ENCODE measurements around the gene AGPAT2. TPM values are rescaled to one million over a fixed set of nuclear protein-coding genes. Genes with fewer than 3 reads are reported as not detected.
"Not testable (repeated sequence)": the region's sequence is repeated elsewhere in the genome, so short reads cannot be mapped to it uniquely, and the experiment has no call there.

AGPAT2 gene
- total RNA-seq, 1 donor from 2014 or later = 106 TPM

DNA sequence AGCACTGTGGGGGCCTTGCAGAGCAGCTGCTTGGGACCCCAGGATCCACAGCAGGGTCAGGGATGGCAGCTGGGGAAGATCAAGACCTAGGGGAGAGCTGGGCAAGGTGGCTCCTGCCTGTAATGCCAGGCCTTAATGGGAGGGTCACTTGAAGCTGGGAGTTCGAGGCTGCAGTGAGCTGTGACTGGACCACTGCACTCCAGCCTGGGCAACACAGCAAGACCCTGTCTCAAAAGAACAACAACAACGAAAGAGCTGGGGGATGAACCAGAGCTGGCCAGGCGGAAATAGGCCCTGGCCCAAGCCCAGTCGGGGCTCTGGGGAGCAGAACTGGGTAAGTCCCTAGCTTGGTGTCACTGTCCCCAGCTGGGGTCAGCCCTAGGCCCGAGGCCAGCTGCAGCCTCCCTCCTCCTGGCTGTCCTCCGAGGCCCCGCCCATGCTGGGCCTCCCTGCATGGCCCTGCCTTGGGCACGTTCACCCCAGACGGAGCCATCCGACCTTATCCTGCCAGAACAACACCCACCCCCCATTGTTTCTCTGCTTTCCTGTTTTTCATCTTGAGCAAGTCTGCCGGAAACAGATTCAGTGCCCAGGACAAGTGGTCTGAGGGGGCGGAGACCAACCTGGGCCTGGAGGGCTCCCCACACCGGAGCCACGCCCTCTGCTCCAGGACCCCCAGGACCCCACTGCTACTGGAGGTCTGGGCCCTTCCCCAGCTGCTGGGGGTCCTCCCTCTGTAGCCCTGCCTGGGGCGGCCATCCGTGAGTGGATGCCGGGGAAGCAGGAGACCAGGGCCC is 27.0 kb upstream of the AGPAT2 start:
- no peaks in the 10 kb centered on the region for H3K9me3 ChIP-seq
- H3K4me1 ChIP-seq = peaks cover 41% of the 10 kb centered on the region
- DNase-seq (no peak), ATAC-seq (peak; percentile 22 to 38)
- H3K27me3 ChIP-seq (ENCODE audit: low read depth) = peaks cover 28% of the 10 kb centered on the region
- TF ChIP-seq, protein P1, sequence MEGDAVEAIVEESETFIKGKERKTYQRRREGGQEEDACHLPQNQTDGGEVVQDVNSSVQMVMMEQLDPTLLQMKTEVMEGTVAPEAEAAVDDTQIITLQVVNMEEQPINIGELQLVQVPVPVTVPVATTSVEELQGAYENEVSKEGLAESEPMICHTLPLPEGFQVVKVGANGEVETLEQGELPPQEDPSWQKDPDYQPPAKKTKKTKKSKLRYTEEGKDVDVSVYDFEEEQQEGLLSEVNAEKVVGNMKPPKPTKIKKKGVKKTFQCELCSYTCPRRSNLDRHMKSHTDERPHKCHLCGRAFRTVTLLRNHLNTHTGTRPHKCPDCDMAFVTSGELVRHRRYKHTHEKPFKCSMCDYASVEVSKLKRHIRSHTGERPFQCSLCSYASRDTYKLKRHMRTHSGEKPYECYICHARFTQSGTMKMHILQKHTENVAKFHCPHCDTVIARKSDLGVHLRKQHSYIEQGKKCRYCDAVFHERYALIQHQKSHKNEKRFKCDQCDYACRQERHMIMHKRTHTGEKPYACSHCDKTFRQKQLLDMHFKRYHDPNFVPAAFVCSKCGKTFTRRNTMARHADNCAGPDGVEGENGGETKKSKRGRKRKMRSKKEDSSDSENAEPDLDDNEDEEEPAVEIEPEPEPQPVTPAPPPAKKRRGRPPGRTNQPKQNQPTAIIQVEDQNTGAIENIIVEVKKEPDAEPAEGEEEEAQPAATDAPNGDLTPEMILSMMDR (IDR thresholded peaks at IDR 0.05) = no peak
- H3K4me3 ChIP-seq = peak overlapping the region; percentile 56
- H3K36me3 ChIP-seq = no peaks in the 10 kb centered on the region
- H3K27ac ChIP-seq = peak overlapping the region; percentile 84
- intact Hi-C loops (cut with DNase I) = no loop called here

DNA sequence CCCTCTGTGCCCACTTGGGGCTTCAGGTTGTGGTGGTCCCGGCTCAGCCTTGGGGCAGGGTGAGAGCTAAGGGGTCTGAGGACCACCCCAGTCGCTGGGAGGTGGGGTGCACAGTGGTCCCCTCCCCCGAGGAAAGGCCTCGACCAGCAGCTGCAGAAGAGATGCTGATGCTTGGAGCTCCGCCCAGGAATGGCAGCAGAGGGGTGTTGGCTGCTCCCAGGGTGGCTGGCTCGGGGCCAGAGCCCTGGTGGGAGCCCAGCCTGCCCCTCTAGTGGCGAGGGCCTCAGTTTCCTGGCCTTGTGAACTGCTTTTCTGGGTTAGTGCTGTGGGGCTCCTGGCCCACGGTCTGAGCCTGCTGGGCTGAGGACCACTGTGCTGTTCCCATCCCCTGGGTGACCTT is 26.3 kb upstream of the AGPAT2 start:
- Histone ChIP-seq H3K4me3 (peak overlapping the region; percentile 56), H3K9me3 (no peaks in the 10 kb centered on the region), H3K27ac (peak overlapping the region; percentile 71), H3K4me1 (peaks cover 35% of the 10 kb centered on the region), H3K36me3 (no peaks in the 10 kb centered on the region), H3K27me3 (ENCODE audit: low read depth) (peaks cover 28% of the 10 kb centered on the region)
- intact Hi-C loops (cut with DNase I) = no loop called here
- ATAC-seq (no peak), DNase-seq (no peak)
- TF ChIP-seq, protein P1 (IDR thresholded peaks at IDR 0.05) = no peak

DNA sequence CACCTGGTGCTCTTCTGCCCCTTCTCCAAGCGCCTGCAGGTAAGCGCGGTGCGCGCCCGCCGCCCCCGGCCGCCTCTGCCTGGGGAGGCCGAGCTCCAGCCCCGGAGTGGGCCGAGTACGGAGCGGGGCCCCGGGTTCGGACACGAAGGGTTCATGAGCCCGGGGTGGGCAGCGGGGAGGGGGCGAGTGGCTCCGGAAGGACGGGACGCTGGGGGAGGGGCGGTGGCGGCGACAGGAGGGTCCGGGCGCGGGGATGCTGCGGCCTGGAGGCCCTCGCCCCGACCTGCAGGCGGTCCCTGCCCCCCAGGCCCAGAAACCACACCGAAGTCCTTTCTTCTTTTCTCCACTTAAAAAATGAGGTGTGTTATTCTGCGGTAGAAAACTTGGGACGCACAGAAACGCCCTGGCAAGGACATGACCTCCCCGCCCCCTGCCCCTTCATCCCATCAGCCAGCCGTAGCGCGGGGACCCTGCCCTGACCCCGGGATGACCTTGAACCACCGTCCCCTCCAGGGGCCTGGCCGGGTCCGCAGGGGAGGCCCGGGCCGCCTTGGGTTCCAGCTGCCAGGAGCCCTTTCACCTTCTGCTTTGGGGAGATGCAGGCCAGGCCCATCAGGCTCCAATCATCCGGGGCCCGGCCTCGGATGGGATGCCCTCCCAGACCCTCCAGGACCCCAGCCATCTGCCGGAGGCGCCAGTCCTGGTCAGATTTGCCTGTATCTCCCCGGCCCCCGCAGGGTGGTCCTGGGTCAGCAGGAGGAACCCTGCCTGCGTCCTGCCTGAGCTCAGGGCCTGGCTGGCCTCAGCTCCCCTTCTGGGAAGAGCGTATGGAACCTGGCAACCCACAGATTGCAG is 25.7 kb upstream of the AGPAT2 start:
- intact Hi-C loops (cut with DNase I) = no loop called here
- peak overlapping the region; percentile 56 for H3K4me3 ChIP-seq
- TF ChIP-seq, protein P1 (IDR thresholded peaks at IDR 0.05) = no peak
- DNase-seq = no peak
- peaks cover 35% of the 10 kb centered on the region for H3K4me1 ChIP-seq
- H3K9me3 ChIP-seq = no peaks in the 10 kb centered on the region
- no peaks in the 10 kb centered on the region for H3K36me3 ChIP-seq
- peaks cover 28% of the 10 kb centered on the region for H3K27me3 ChIP-seq (ENCODE audit: low read depth)
- peak overlapping the region; percentile 71 for H3K27ac ChIP-seq
- ATAC-seq = no peak

DNA sequence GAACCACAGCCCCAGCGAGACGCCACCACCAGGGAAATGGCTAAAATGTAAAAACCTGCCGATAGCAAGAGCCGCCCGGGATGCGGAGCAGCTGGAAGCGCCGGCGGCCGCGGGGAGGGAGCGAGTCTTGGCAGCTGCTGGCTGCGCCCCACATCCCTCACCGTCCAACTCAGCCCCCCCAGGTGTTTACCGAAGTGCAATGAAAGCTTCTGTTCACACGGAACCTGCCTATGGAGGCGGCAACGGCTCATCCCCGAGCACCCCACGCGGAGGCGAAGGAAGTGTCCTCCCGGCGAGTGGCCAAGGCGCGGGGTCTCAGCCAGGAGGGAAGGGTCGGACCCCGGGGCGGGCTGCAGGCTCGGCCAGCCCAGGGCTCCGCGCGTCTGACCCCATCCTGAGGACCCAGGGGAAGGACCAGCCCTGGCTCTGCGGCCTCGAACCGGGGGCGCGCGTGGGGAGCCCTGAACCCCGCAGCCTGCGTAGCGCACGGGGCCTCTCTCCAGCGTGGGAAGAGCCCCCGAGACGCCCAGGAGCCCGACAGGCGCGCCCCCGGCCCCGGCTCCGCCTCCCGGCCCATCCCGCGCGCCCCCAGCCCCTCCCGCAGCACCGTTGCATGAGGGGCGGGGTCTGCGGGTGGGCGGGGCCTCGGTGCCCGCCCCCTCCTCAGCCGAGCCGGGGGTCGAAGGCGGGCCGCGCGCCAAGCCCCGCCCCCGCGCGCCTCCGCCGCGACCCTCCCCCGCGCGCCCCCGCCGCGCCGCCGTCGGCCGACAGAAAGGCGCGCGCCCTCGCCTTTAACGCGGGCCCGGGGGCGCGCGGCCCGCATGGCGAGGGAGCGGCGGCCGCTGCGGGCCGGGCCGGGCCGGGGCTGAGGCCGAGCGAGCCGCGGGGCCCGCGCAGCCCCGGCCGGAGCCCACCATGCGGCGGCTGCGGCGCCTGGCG is 24.8 kb upstream of the AGPAT2 start, which contains the start of gene DIPK1B:
Gene DIPK1B, plus strand, starts transcription at position 822 of the 939 bp plus-strand sequence. Its CDS starts 94 bp downstream, at position 916.
- ATAC-seq = peak; percentile 30 to 31
- Histone ChIP-seq H3K4me3 (peak within 1 kb of the TSS; percentile 56), H3K4me1 (peaks cover 35% of the 10 kb centered on the region), H3K27me3 (ENCODE audit: low read depth) (peaks cover 28% of the 10 kb centered on the region), H3K27ac (peak within 1 kb of the TSS; percentile 71), H3K9me3 (no peaks in the 10 kb centered on the region), H3K36me3 (no peaks in the 10 kb centered on the region)
- intact Hi-C loops (cut with DNase I) = no loop called here
- DNase-seq = no peak
- TF ChIP-seq, protein P1 (IDR thresholded peaks at IDR 0.05) = no peak

DNA sequence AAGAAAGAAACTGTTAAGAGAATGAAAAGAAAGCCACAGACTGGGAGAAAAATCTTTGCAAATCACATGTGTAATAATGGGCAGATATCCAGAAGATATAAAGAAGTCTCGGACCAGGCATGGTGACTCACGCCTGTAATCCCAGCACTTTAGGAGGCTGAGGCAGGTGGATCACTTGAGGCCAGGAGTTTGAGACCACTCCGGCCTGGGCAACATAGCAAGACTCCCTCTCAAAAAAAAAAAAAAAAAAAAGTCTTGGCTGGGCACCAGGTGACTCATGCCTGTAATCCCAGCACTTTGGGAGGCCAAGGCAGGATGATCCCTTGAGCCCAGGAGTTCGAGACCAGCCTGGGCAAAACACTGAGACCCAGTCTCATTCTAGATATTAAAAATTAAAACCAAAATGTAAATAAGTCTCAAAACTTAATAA is 24.0 kb upstream of the AGPAT2 start:
- Histone ChIP-seq H3K4me1 (peaks cover 35% of the 10 kb centered on the region), H3K27me3 (ENCODE audit: low read depth) (peaks cover 28% of the 10 kb centered on the region)
- DNase-seq; H3K4me3 ChIP-seq; H3K27ac ChIP-seq; intact Hi-C loops (cut with DNase I); H3K36me3 ChIP-seq; H3K9me3 ChIP-seq: not testable (repeated sequence)
- ATAC-seq = peak in 1 of 2 donors; percentile 19

All from lower lobe of right lung (tissue), 2 donors.